ENCODE results near the gene ZNF501. TPM values are rescaled to one million over a fixed set of nuclear protein-coding genes. Genes with fewer than 3 reads are reported as not detected.

Gene ZNF501
- total RNA-seq, 2 experiments from 2014 or later, result 0.22 to 0.47 TPM

DNA sequence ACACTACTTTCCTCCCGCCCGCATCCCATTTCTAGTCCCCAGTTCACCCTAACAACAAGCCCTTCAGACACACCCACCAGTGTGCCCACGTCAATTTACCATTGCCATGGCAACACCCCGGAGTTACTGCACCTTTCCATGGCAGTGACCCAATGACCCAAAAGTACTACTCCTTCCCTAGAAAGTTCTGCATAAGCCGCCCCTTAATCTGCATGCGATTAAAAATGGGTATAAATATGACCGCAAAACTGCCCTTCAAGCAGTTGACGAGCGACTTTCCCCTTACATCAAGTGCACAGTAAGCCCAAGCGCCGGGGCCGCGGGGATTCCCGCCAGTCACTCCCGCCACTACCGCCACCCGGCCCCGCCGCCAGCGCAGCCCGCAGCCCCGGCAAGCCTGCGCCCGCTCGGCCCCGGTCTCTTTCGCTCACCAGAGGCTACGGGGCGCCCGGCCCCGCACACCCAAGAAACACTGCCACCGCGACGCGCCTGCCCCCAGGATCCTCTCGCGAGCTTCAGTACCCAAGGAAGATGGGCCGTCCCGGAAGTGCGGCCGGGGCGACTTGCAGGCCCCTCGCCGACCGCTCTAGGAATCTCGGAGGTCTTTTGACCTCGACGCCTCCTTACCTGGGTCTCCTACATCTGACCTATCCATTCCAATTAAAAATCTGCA lies 44.2 kb upstream of the ZNF501 start:
- ChIA-PET POLR2A (interaction anchor here (1.0 kb wide), 1 partner anchor 76 kb away, joined by 5 read pairs; the partner anchor contains the start of genes KIAA1143 and KIF15), CTCF (no interaction called here)
- Mint-ChIP-seq H3K27me3 (peaks cover 36% of the 10 kb centered on the region), H3K4me3 (peak overlapping the region; percentile 83), H3K27ac (no peak overlapping the region), H3K4me1 (ENCODE audit: low read depth) (peaks cover 13% of the 10 kb centered on the region), H3K36me3 (ENCODE audit: low read depth) (peaks cover 68% of the 10 kb centered on the region), H3K9me3 (peaks cover 21% of the 10 kb centered on the region)
- Histone ChIP-seq H3K27me3 (ENCODE audit: control insufficient read depth in 1 of 2, insufficient read depth in 2 of 2, low read length in 2 of 2) (peaks cover 0 to 13% of the 10 kb centered on the region in 2 experiments), H3K36me3 (ENCODE audit: insufficient read depth, low read length) (no peaks in the 10 kb centered on the region), H3K9me3 (ENCODE audit: control insufficient read depth in 1 of 2, insufficient read depth in 1 of 2, low read length in 2 of 2) (peaks cover 15 to 34% of the 10 kb centered on the region in 2 experiments), H3K27ac (ENCODE audit: low read depth in 1 of 2, low read length in 2 of 2) (no peak overlapping the region), H3K4me3 (ENCODE audit: low read length) (peak overlapping the region; percentile 54), H3K4me1 (ENCODE audit: insufficient read depth, low read length) (peaks cover 13% of the 10 kb centered on the region)
- ATAC-seq (ENCODE audit: poor library complexity) (peak; percentile 48), DNase-seq (peak in 12 of 14 experiments; percentile 13 to 74 (median 43))
- TF ChIP-seq, protein P1, sequence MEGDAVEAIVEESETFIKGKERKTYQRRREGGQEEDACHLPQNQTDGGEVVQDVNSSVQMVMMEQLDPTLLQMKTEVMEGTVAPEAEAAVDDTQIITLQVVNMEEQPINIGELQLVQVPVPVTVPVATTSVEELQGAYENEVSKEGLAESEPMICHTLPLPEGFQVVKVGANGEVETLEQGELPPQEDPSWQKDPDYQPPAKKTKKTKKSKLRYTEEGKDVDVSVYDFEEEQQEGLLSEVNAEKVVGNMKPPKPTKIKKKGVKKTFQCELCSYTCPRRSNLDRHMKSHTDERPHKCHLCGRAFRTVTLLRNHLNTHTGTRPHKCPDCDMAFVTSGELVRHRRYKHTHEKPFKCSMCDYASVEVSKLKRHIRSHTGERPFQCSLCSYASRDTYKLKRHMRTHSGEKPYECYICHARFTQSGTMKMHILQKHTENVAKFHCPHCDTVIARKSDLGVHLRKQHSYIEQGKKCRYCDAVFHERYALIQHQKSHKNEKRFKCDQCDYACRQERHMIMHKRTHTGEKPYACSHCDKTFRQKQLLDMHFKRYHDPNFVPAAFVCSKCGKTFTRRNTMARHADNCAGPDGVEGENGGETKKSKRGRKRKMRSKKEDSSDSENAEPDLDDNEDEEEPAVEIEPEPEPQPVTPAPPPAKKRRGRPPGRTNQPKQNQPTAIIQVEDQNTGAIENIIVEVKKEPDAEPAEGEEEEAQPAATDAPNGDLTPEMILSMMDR (IDR thresholded peaks at IDR 0.05), result no peak
- intact Hi-C loops (cut with DNase I, micrococcal nuclease), result no loop called here

DNA sequence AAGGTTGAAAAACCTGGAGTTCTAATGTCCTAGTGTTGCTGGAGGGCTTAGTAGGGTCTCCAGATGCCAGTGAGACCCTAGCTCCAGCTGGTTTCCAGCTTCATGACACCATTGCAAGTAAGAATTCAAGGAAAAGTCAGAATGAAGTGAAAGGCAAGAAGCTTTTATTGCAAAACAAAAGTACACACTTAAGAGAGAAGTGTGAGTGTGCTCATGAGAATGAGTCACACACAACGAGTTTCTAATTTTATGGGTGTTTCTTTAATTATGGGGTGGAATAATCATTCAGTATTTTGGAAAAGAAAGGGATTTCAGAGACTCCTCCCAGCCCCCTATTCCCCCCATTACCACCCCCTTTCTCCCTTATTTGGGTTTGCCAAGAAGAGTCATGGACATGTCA lies 41.5 kb upstream of the ZNF501 start:
- Mint-ChIP-seq H3K4me3 (no peak overlapping the region), H3K4me1 (ENCODE audit: low read depth) (peaks cover 13% of the 10 kb centered on the region), H3K27ac (no peak overlapping the region), H3K9me3 (peaks cover 30% of the 10 kb centered on the region), H3K27me3 (peaks cover 61% of the 10 kb centered on the region), H3K36me3 (ENCODE audit: low read depth) (peaks cover 48% of the 10 kb centered on the region)
- intact Hi-C loops (cut with DNase I, micrococcal nuclease), result no loop called here
- Histone ChIP-seq H3K27me3 (ENCODE audit: control insufficient read depth in 1 of 2, insufficient read depth in 2 of 2, low read length in 2 of 2) (peaks cover 0 to 17% of the 10 kb centered on the region in 2 experiments), H3K27ac (ENCODE audit: low read depth in 1 of 2, low read length in 2 of 2) (no peak overlapping the region), H3K4me3 (ENCODE audit: low read length) (no peak overlapping the region), H3K9me3 (ENCODE audit: control insufficient read depth in 1 of 2, insufficient read depth in 1 of 2, low read length in 2 of 2) (peaks cover 10 to 23% of the 10 kb centered on the region in 2 experiments), H3K36me3 (ENCODE audit: insufficient read depth, low read length) (no peaks in the 10 kb centered on the region), H3K4me1 (ENCODE audit: insufficient read depth, low read length) (peaks cover 13% of the 10 kb centered on the region)
- ChIA-PET CTCF (no interaction called here), POLR2A (no interaction called here)
- no peak for ATAC-seq (ENCODE audit: poor library complexity)
- TF ChIP-seq, protein P1 (IDR thresholded peaks at IDR 0.05), result no peak
- no peak for DNase-seq

DNA sequence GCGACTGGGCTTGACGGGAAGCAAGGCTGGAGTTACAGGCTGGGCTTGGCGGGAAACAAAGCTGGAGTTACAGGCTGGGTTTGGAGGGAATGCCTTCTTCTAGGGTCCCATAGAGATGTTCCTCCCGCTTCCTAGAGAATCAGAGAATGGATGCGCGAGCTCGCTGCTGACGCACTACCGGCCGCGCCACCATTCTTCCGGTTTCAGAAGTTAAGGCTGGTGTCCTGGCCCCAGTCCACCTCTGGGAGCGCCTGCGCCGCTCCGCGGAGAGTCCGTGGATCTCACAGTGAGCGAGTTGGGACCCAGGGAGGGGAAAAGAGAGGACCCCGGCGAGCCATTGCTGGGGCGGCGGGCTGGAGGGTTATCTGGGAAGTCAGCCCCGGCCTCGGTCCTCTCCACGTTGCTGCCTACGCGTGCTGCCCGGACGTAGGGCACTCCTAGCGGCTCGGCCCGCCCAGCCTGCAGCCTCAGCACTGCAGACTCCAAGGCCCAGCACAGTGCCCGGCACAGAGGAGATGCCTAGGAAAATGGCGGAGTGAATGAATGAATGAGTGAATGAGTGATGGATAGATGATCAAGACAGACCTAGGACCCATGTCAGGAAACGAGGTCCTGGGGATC lies 16.9 kb upstream of the ZNF501 start, which contains the start of gene ZNF502:
Gene ZNF502 (plus strand): TSS at position 206 of the 621 bp plus-strand sequence. CDS start 7,602 bp downstream, outside the sequence.
- Histone ChIP-seq H3K9me3 (ENCODE audit: control insufficient read depth in 1 of 2, insufficient read depth in 1 of 2, low read length in 2 of 2) (peaks cover 35 to 42% of the 10 kb centered on the region in 2 experiments), H3K4me3 (ENCODE audit: low read length) (peak within 1 kb of the TSS; percentile 89), H3K27me3 (ENCODE audit: control insufficient read depth in 1 of 2, insufficient read depth in 2 of 2, low read length in 2 of 2) (peaks cover 0 to 4% of the 10 kb centered on the region in 2 experiments), H3K4me1 (ENCODE audit: insufficient read depth, low read length) (peaks cover 13% of the 10 kb centered on the region), H3K36me3 (ENCODE audit: insufficient read depth, low read length) (no peaks in the 10 kb centered on the region), H3K27ac (ENCODE audit: low read depth in 1 of 2, low read length in 2 of 2) (peak within 1 kb of the TSS in 1 of 2 donors; percentile 48)
- peak within 1 kb of the TSS; percentile 92 for H3K4me3 Mint-ChIP-seq
- POLR2A ChIA-PET, result interaction anchor here (0.6 to 2.4 kb wide), 4 partner anchors 17 to 374 kb away, joined by 3 to 15 read pairs (median 6); partner anchors contain the start of genes KIAA1143, KIF15, TCAIM and ZNF501
- peaks cover 32% of the 10 kb centered on the region for H3K9me3 Mint-ChIP-seq
- H3K27ac Mint-ChIP-seq, result peak within 1 kb of the TSS; percentile 16
- ATAC-seq (ENCODE audit: poor library complexity) (peak; percentile 79), DNase-seq (peak; percentile 3 to 77 (median 43))
- peaks cover 70% of the 10 kb centered on the region for H3K36me3 Mint-ChIP-seq (ENCODE audit: low read depth)
- intact Hi-C loops (cut with DNase I, micrococcal nuclease), result loop anchor here in 1 of 2 experiments (5.0 to 10.0 kb wide), 2 partner anchors 50 to 158 kb away; partner anchors contain the start of genes KIAA1143, KIF15 and ZKSCAN7
- peaks cover 18% of the 10 kb centered on the region for H3K4me1 Mint-ChIP-seq (ENCODE audit: low read depth)
- CTCF ChIA-PET, result no interaction called here
- TF ChIP-seq, protein P1 (IDR thresholded peaks at IDR 0.05), result no peak
- peaks cover 38% of the 10 kb centered on the region for H3K27me3 Mint-ChIP-seq
